SJSA1 (cell line): Measurements from ENCODE around the gene JRKL. TPM values are rescaled to one million over a fixed set of nuclear protein-coding genes. Genes with fewer than 3 reads are reported as not detected.
"Not testable (repeated sequence)": the region's sequence is repeated elsewhere in the genome, so short reads cannot be mapped to it uniquely, and the experiment has no call there.

Source experiments
- DNase-seq, 2 experiments: peaks; one replicate each; pipeline ENCODE4 v3.0.0-alpha.2; 2015 to 2020; ENCODE audit warnings: low spot score in 2 of 2, low read depth in 1 of 2
- H3K27ac ChIP-seq: fragments of 250-450 bp; sonication (Bioruptor Pico); 2 replicates; pipeline ENCODE4 v1.5.1; 2020; ENCODE audit warnings: mild to moderate bottlenecking, moderate library complexity
- H3K27me3 ChIP-seq: fragments of 250-450 bp; sonication (Bioruptor Pico); replicated peaks from 2 replicates; pipeline ENCODE4 v1.5.1; 2020; ENCODE audit warnings: mild to moderate bottlenecking, moderate library complexity
- H3K36me3 ChIP-seq: fragments of 250-450 bp; sonication (Bioruptor Pico); 2 replicates; pipeline ENCODE4 v1.5.1; 2020; ENCODE audit warnings: mild to moderate bottlenecking
- H3K4me1 ChIP-seq: fragments of 250-450 bp; sonication (Bioruptor Pico); replicated peaks from 2 replicates; pipeline ENCODE4 v1.6.1; 2021; ENCODE audit warnings: mild to moderate bottlenecking
- H3K4me3 ChIP-seq: fragments of 250-450 bp; sonication (Bioruptor Pico); 2 replicates; pipeline ENCODE4 v1.5.1; 2020; ENCODE audit warnings: mild to moderate bottlenecking
- H3K9me3 ChIP-seq: fragments of 250-450 bp; sonication (Bioruptor Pico); replicated peaks from 2 replicates; pipeline ENCODE4 v1.5.1; 2020; ENCODE audit warnings: mild to moderate bottlenecking
- total RNA-seq: library from RNA; depleted of rRNA; stranded (reverse); fragments of >200 nt; shearing (Covaris generic); gene quantifications from 2 replicates; pipeline ENCODE4 v1.2.3, GENCODE V29; 2014

Gene JRKL
- total RNA-seq, 1 experiment from 2014 or later, result 4.5 TPM

GRCh38 chr11:96373826-96374225, 16.0 kb upstream of the JRKL start:
- no peaks in the 10 kb centered on the region for H3K4me1 ChIP-seq
- no peak overlapping the region for H3K4me3 ChIP-seq
- no peaks in the 10 kb centered on the region for H3K27me3 ChIP-seq
- no peak for DNase-seq
- no peaks in the 10 kb centered on the region for H3K9me3 ChIP-seq
- peaks cover 9% of the 10 kb centered on the region; the same call in 1 of the 2 replicates for H3K36me3 ChIP-seq
- H3K27ac ChIP-seq, result no peak overlapping the region

GRCh38 chr11:96376796-96377195, 13.0 kb upstream of the JRKL start:
- Histone ChIP-seq H3K27me3 (no peaks in the 10 kb centered on the region), H3K9me3 (no peaks in the 10 kb centered on the region), H3K4me3 (no peak overlapping the region), H3K27ac (no peak overlapping the region), H3K4me1 (no peaks in the 10 kb centered on the region), H3K36me3 (peaks cover 11% of the 10 kb centered on the region)
- DNase-seq, result no peak

DNA sequence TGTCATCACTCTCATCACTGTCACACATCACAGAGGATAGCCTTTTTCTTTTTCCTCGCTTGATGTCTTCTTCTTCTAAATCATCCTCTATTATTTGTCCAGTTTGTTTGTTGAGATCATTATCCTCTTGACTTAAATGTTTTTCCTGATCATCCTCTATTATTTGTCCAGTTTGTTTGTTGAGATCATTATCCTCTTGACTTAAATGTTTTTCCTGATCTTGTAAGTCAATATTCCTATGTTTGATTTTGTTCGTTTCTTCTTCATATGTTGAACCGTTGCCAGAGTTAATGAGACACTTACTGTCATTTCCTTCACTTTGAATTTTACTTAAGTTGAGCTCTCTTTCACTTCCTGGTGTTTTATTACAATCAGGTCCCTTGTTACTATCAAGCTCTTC, 5.7 kb upstream of the JRKL start:
- Histone ChIP-seq H3K4me3 (no peak overlapping the region), H3K27me3 (no peaks in the 10 kb centered on the region), H3K27ac (no peak overlapping the region), H3K4me1 (no peaks in the 10 kb centered on the region), H3K36me3 (peaks cover 15% of the 10 kb centered on the region), H3K9me3 (no peaks in the 10 kb centered on the region)
- no peak for DNase-seq

DNA sequence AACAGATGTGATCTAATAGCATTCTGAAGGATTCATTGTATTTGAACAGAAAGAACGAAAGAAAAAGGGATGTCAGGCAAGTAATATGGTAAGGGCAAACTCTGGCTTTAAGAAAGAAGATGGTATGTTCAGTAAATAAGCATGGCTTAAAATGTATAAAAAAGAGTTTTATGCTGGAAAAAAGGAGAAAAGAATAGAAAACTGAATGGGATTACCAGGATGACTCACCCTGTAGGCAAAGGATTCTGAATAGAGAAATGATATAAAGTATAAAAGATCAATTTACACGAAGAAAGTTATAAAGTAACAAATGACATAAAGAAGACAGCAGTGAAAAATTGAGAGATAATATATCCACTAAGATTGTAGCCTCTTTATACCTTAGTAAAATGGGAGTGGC, 4.6 kb upstream of the JRKL start:
- no peaks in the 10 kb centered on the region for H3K4me1 ChIP-seq
- H3K9me3 ChIP-seq, result no peaks in the 10 kb centered on the region
- no peak for DNase-seq
- H3K27me3 ChIP-seq, result no peaks in the 10 kb centered on the region
- peaks cover 14% of the 10 kb centered on the region for H3K36me3 ChIP-seq
- no peak overlapping the region for H3K27ac ChIP-seq
- H3K4me3 ChIP-seq, result no peak overlapping the region

DNA sequence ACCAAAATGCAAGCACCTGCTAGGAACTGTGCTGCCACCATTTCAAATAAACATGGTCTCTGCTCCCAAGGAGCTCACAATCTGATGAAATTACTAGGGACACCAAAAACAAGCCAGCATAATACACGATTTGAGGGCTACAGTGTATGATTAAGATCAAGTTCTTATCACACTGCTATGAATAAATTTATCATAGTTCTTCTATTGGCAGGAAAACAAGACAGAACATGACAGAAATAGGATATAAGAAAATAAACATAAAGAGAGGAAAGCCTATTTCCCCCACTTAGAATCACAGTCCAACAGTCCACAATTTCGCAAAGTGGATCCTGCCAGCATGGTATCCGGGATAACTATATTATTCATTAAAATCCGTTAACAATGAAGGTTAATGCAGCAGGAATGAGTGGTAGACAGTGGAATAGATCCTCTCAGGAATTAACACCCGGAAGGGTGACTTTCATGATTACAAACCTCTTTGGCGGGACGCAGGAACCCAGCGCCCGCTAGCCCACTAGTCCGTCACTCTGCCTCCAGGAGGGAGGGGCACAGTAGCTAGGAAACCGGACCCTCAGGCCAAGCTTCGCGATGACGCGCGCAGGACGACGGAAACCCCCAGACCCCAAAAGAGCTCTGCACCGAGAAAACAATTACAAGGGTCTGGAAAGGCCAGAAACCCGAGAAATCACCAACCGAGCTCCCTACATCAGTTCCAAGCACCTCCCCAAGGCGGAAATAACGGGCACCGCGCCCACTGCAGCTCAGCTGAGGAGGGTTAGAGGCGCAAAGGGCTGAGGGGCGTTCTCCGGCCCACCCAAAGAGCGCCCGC, 708 bp upstream of the JRKL start:
- H3K4me3 ChIP-seq, result peak overlapping the region; percentile 62
- H3K27me3 ChIP-seq, result no peaks in the 10 kb centered on the region
- H3K9me3 ChIP-seq, result no peaks in the 10 kb centered on the region
- H3K36me3 ChIP-seq, result peaks cover 14% of the 10 kb centered on the region
- H3K27ac ChIP-seq, result peak overlapping the region; percentile 65
- peaks cover 3% of the 10 kb centered on the region; the same call in 1 of the 2 replicates for H3K4me1 ChIP-seq
- no peak for DNase-seq

- H3K4me3 ChIP-seq, result peak overlapping the region; percentile 62
- DNase-seq, result no peak
- H3K36me3 ChIP-seq, result peaks cover 14% of the 10 kb centered on the region
These were observed 627 bp downstream of the JRKL start for GRCh38 chr11:96390488-96390792.

DNA sequence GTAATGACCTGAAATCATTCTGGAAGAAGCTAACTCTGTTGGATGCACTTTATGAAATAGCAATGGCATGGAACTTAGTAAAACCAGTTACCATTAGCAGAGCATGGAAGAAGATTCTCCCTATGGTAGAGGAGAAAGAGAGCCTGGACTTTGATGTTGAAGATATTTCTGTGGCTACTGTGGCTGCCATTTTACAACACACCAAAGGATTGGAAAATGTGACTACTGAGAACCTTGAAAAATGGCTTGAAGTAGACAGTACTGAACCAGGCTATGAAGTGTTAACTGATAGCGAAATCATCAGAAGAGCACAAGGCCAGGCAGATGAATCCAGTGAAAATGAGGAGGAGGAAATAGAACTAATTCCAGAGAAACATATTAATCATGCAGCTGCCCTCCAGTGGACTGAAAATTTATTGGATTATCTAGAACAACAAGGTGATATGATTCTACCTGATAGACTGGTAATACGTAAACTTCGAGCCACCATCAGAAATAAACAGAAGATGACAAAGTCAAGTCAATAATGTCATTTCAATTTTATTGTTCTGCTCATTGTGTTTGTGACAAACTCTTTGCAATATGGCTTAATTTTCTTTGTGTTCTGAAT, 2.0 kb downstream of the JRKL start:
- Histone ChIP-seq H3K27ac (no peak overlapping the region), H3K36me3 (peaks cover 14% of the 10 kb centered on the region), H3K4me1 (peaks cover 3% of the 10 kb centered on the region; the same call in 1 of the 2 replicates), H3K4me3 (no peak overlapping the region), H3K27me3 (no peaks in the 10 kb centered on the region), H3K9me3 (no peaks in the 10 kb centered on the region)
- DNase-seq, result no peak

More at GRCh38 chr11:96390488-96390792, 627 bp downstream of the JRKL start:
- Histone ChIP-seq H3K9me3 (no peaks in the 10 kb centered on the region), H3K27me3 (no peaks in the 10 kb centered on the region), H3K27ac (peak overlapping the region; percentile 69), H3K4me1 (peaks cover 3% of the 10 kb centered on the region; the same call in 1 of the 2 replicates)

DNA sequence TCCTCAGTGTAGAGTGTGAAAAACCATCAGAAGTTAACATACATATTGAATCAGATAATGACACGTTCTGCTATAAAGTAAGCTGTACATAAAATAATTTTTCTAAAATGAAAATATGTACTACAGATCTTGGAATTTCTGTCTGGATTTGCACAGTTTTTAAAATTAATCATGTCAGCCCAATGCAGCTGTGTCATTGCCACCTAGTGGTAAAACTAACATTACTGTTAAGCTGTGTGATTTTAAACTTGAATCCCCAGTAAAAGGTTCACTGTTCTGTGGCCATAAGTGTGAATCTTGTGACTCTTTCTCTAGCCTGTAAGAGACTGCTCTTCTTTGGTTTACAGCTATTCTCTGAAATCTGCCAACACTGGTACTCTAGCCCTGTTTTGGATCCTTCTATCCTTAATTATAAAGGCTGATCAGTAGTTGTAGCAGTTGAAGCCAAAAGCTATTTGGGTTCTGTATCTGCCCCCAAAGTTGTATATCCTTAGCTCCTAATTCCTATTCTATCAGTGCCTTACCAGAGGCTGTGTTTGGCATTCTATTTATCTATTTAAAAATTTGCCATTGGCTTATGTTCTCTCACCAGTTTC, 4.0 kb downstream of the JRKL start:
- H3K4me3 ChIP-seq, result no peak overlapping the region
- H3K4me1 ChIP-seq, result peaks cover 3% of the 10 kb centered on the region; the same call in 1 of the 2 replicates
- H3K27ac ChIP-seq, result no peak overlapping the region
- no peaks in the 10 kb centered on the region for H3K9me3 ChIP-seq
- DNase-seq, result no peak
- no peaks in the 10 kb centered on the region for H3K27me3 ChIP-seq
- H3K36me3 ChIP-seq, result peaks cover 14% of the 10 kb centered on the region

- Histone ChIP-seq H3K36me3 (peaks cover 9% of the 10 kb centered on the region; the same call in 1 of the 2 replicates), H3K27ac (no peak overlapping the region), H3K4me1 (peaks cover 3% of the 10 kb centered on the region; the same call in 1 of the 2 replicates), H3K9me3 (no peaks in the 10 kb centered on the region), H3K27me3 (no peaks in the 10 kb centered on the region), H3K4me3 (no peak overlapping the region)
- no peak for DNase-seq
These were observed 5.0 kb downstream of the JRKL start for GRCh38 chr11:96394773-96395172.

DNA sequence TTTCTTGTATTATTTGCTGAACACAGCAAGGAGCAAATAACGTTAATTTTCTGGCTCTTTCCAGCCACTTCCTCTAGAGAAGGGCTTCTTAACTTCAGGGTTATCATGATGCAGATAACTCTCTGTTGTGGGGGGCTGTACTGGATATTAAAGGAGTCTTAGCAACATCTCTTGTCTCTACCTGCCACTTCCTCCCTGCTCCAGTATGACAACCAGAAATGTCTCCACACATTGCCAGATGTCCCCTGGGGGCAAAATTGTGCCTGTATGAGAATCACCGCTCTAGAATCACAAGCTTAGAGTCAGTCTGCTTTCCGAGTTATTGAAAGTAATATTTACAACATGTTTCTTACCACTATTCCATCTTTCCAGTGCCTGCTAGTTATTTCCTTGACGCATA, 6.8 kb downstream of the JRKL start:
- DNase-seq, result no peak
- H3K27ac ChIP-seq, result no peak overlapping the region
- no peaks in the 10 kb centered on the region; the same call in 1 of the 2 replicates for H3K4me1 ChIP-seq
- no peak overlapping the region for H3K4me3 ChIP-seq
- H3K27me3 ChIP-seq, result no peaks in the 10 kb centered on the region
- 0 out of 2 replicates have a peak, but pooled peaks cover 2% of the 10 kb centered on the region for H3K36me3 ChIP-seq
- no peaks in the 10 kb centered on the region for H3K9me3 ChIP-seq

- Histone ChIP-seq H3K9me3 (no peaks in the 10 kb centered on the region), H3K4me3 (no peak overlapping the region), H3K27me3 (no peaks in the 10 kb centered on the region), H3K36me3 (no peaks in the 10 kb centered on the region), H3K27ac (no peak overlapping the region), H3K4me1 (no peaks in the 10 kb centered on the region)
- DNase-seq, result no peak
These were observed 8.1 kb downstream of the JRKL start for GRCh38 chr11:96397863-96398262.

DNA sequence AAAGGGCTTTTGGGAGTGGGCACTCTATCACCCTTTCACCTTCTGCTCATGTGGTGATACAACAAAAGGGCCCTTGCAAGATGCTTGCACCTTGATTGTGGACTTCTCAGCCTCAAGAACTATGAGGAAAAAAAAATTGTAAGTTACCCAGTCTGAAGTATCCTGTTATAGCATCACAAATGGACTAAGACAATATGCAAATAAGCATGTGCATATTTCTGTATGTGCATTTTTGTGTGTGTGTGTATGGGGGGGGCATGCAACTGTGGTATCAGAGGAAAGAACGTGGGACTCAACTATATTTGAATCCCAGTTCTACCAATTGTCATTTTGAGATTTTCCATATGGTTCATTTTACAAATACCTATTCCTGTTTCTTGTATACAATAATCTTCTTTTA, 10.9 kb downstream of the JRKL start:
- Histone ChIP-seq H3K4me1 (no peaks in the 10 kb centered on the region), H3K27ac (no peak overlapping the region), H3K4me3 (no peak overlapping the region), H3K27me3 (no peaks in the 10 kb centered on the region), H3K9me3 (no peaks in the 10 kb centered on the region), H3K36me3 (no peaks in the 10 kb centered on the region)
- DNase-seq, result no peak

- not testable (repeated sequence) for DNase-seq, H3K4me3 ChIP-seq, H3K9me3 ChIP-seq
These were observed 21.6 kb downstream of the JRKL start for GRCh38 chr11:96411412-96411811.

DNA sequence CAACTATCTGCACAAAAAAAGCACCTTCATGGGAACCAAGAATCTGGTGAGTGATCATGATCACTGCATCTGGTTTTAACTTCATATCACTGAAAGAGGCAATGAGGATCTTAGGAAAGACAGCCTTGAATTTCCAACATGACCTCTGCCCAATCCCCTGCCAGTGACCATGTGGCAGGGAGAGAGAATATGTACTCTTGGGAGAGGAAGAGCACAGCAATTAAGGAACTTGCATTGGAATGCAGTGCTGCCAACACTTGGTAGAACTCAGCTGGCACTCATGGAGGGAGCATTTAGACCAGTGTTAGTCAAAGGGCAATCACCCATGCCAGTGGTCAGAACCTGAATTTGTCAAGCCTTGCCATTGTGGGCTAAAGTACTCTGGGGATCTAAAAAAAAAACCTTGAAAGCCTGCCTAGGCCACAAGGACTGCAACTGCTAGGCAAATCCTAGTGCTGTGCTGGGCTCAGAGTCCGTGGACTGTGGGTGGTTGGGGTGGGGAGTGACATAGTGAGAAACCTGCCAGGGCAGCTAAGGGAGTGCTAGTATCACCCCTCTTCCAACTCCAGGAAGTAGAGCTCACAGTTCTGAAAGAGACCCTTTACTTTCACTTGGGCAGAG, 23.1 kb downstream of the JRKL start:
- no peak for DNase-seq

More at GRCh38 chr11:96411412-96411811, 21.6 kb downstream of the JRKL start:
- not testable (repeated sequence) for H3K27ac ChIP-seq, H3K36me3 ChIP-seq, H3K4me1 ChIP-seq, H3K27me3 ChIP-seq

More for the DNA sequence above, 23.1 kb downstream of the JRKL start:
- Histone ChIP-seq H3K27ac (no peak overlapping the region), H3K4me1 (no peaks in the 10 kb centered on the region), H3K27me3 (no peaks in the 10 kb centered on the region), H3K9me3 (no peaks in the 10 kb centered on the region), H3K36me3 (no peaks in the 10 kb centered on the region), H3K4me3 (no peak overlapping the region)
